IPS-18a (cell line): Measurements from ENCODE around the gene EEA1.

Experiments used
- H3K27ac ChIP-seq: one replicate; pipeline ENCODE4 v1.5.1; 2013; ENCODE audit warnings: low read length
- H3K27me3 ChIP-seq: one replicate; pipeline ENCODE4 v1.6.1; 2013; ENCODE audit warnings: mild to moderate bottlenecking, low read length; ENCODE audit not compliant: control insufficient read depth, insufficient read depth
- H3K36me3 ChIP-seq: one replicate; pipeline ENCODE4 v1.6.1; 2013; ENCODE audit warnings: low read depth, low read length; ENCODE audit not compliant: control insufficient read depth
- H3K4me1 ChIP-seq: one replicate; pipeline ENCODE4 v1.6.1; 2013; ENCODE audit warnings: low read depth, low read length; ENCODE audit not compliant: control insufficient read depth
- H3K4me3 ChIP-seq: one replicate; pipeline ENCODE4 v1.5.1; 2013; ENCODE audit warnings: low read length
- H3K9ac ChIP-seq: one replicate; pipeline ENCODE4 v1.6.1; 2013; ENCODE audit warnings: mild to moderate bottlenecking, low read length, moderate library complexity
- H3K9me3 ChIP-seq: one replicate; pipeline ENCODE4 v1.6.1; 2013; ENCODE audit warnings: low read depth, low read length; ENCODE audit not compliant: control insufficient read depth

Gene EEA1

GRCh38 chr12:92721656-92722055 lies 207.4 kb downstream of the EEA1 start:
- H3K36me3 ChIP-seq = no peaks in the 10 kb centered on the region
- H3K4me3 ChIP-seq = no peak overlapping the region
- H3K9me3 ChIP-seq = no peaks in the 10 kb centered on the region
- H3K9ac ChIP-seq = no peak overlapping the region
- no peaks in the 10 kb centered on the region for H3K27me3 ChIP-seq
- H3K4me1 ChIP-seq = peaks cover 8% of the 10 kb centered on the region
- no peak overlapping the region for H3K27ac ChIP-seq

- H3K4me3 ChIP-seq = no peak overlapping the region
- no peaks in the 10 kb centered on the region for H3K36me3 ChIP-seq
- H3K27ac ChIP-seq = no peak overlapping the region
- no peaks in the 10 kb centered on the region for H3K9me3 ChIP-seq
- no peak overlapping the region for H3K9ac ChIP-seq
- peaks cover 13% of the 10 kb centered on the region for H3K4me1 ChIP-seq
- no peaks in the 10 kb centered on the region for H3K27me3 ChIP-seq
Measured at GRCh38 chr12:92721130-92721529, 208.0 kb downstream of the EEA1 start.
